IMR-90 (cell line): ENCODE measurements around the gene GIT2. TPM values are rescaled to one million over a fixed set of nuclear protein-coding genes. Genes with fewer than 3 reads are reported as not detected.

Source experiments
- ATAC-seq: fragments of 200-7000 bp; cut with Tn5 transposase; 2 replicates; pipeline ENCODE4 v1.9.1; 2020; ENCODE audit warnings: low read depth, mild to moderate bottlenecking, moderate library complexity
- BruUV-seq: library from RNA; stranded (reverse); fragments of 400-500 nt; replicated peaks from 2 replicates; lab custom pipeline; 2021; lab: Mats Ljungman, UMichigan
- CTCF ChIA-PET: fragments of 300-600 bp; formaldehyde crosslinking; extraction: SDS; loops from one replicate; lab custom pipeline; 2021; ENCODE audit warnings: antibody characterized with exemption; lab: Yijun Ruan, JAX
- POLR2A ChIA-PET: fragments of 300-600 bp; sonication (Branson Sonifier 250); formaldehyde crosslinking; loops from one replicate; lab custom pipeline; 2022; ENCODE audit warnings: antibody characterized with exemption; ENCODE audit not compliant: unreplicated experiment; lab: Charles Lee
- DNase-seq: peaks from one replicate; pipeline ENCODE4 v3.0.0; 2013
- H2AFZ ChIP-seq: replicated peaks from 2 replicates; pipeline ENCODE3; 2013; ENCODE audit warnings: low read length, mild to moderate bottlenecking; ENCODE audit not compliant: poor library complexity
- H2AK5ac ChIP-seq: 2 replicates; pipeline ENCODE4 v1.6.1; 2013; ENCODE audit warnings: low read depth, low read length, inconsistent platforms
- H2AK9ac ChIP-seq: replicated peaks from 2 replicates; pipeline ENCODE3; 2013; ENCODE audit warnings: mild to moderate bottlenecking, low read depth, low read length, moderate library complexity; ENCODE audit not compliant: poor library complexity
- H2BK120ac ChIP-seq: 2 replicates; pipeline ENCODE4 v1.6.1; 2013; ENCODE audit warnings: low read depth, low read length, inconsistent platforms
- H2BK15ac ChIP-seq: 3 replicates; pipeline ENCODE4 v1.6.1; 2013; ENCODE audit warnings: low read depth, low read length, inconsistent platforms
- H2BK20ac ChIP-seq: 2 replicates; pipeline ENCODE4 v1.6.1; 2013; ENCODE audit warnings: low read depth, mild to moderate bottlenecking, inconsistent platforms, low read length, moderate library complexity
- H2BK5ac ChIP-seq: 2 replicates; pipeline ENCODE4 v1.6.1; 2013; ENCODE audit warnings: mild to moderate bottlenecking, low read depth, low read length, inconsistent platforms; ENCODE audit not compliant: poor library complexity, severe bottlenecking
- H3K14ac ChIP-seq: replicated peaks from 2 replicates; pipeline ENCODE4 v1.6.1; 2013; ENCODE audit warnings: low read depth, low read length, inconsistent platforms
- H3K18ac ChIP-seq: 2 replicates; pipeline ENCODE4 v1.6.1; 2013; ENCODE audit warnings: low read depth, low read length, control low read depth
- H3K23ac ChIP-seq: 2 replicates; pipeline ENCODE4 v1.6.1; 2013; ENCODE audit warnings: low read depth, low read length, inconsistent platforms
- H3K27ac ChIP-seq: 2 replicates; pipeline ENCODE4 v1.5.1; 2013; ENCODE audit warnings: mild to moderate bottlenecking, control low read depth, low read length; ENCODE audit not compliant: insufficient read depth
- H3K27me3 ChIP-seq: 2 replicates; pipeline ENCODE4 v1.6.1; 2013; ENCODE audit warnings: low read length; ENCODE audit not compliant: control insufficient read depth, insufficient read depth
- H3K36me3 ChIP-seq: 2 replicates; pipeline ENCODE4 v1.6.1; 2013; ENCODE audit warnings: low read length, mixed read lengths; ENCODE audit not compliant: control insufficient read depth, insufficient read depth
- H3K4ac ChIP-seq: 2 replicates; pipeline ENCODE4 v1.6.1; 2013; ENCODE audit warnings: low read depth, low read length, inconsistent platforms
- H3K4me1 ChIP-seq: 2 replicates; pipeline ENCODE4 v1.6.1; 2013; ENCODE audit warnings: low read length, mixed read lengths; ENCODE audit not compliant: control insufficient read depth, insufficient read depth
- H3K4me2 ChIP-seq: 2 replicates; pipeline ENCODE4 v1.6.1; 2013; ENCODE audit warnings: low read depth, mild to moderate bottlenecking, control low read depth, low read length, moderate library complexity
- H3K4me3 ChIP-seq: 2 replicates; pipeline ENCODE4 v1.5.1; 2013; ENCODE audit warnings: low read depth, mild to moderate bottlenecking, control low read depth, low read length, moderate library complexity; ENCODE audit not compliant: insufficient read depth
- H3K56ac ChIP-seq: 2 replicates; pipeline ENCODE4 v1.6.1; 2013; ENCODE audit warnings: low read length, inconsistent platforms; ENCODE audit not compliant: insufficient read depth; ENCODE audit errors: extremely low read depth
- H3K79me1 ChIP-seq, 2 experiments: 2 replicates each; pipeline ENCODE4 v1.6.1; 2013; ENCODE audit warnings: low read length in 2 of 2, inconsistent platforms in 1 of 2, low read depth in 1 of 2
- H3K9ac ChIP-seq: 2 replicates; pipeline ENCODE4 v1.6.1; 2013; ENCODE audit warnings: low read depth, low read length, control low read depth
- H3K9me1 ChIP-seq: 2 replicates; pipeline ENCODE4 v1.6.1; 2013; ENCODE audit warnings: low read length, inconsistent platforms; ENCODE audit not compliant: insufficient read depth
- H3K9me3 ChIP-seq: 2 replicates; pipeline ENCODE4 v1.6.1; 2013; ENCODE audit warnings: low read length; ENCODE audit not compliant: control insufficient read depth, insufficient read depth
- H4K20me1 ChIP-seq: 2 replicates; pipeline ENCODE4 v1.6.1; 2013; ENCODE audit warnings: low read length, inconsistent platforms; ENCODE audit not compliant: insufficient read depth
- H4K5ac ChIP-seq: 2 replicates; pipeline ENCODE4 v1.6.1; 2013; ENCODE audit warnings: mild to moderate bottlenecking, low read depth, low read length, control low read depth
- H4K8ac ChIP-seq, 2 experiments: 2 replicates each; pipeline ENCODE4 v1.6.1; 2013; ENCODE audit warnings: low read depth in 2 of 2, low read length in 2 of 2, control low read depth in 1 of 2, inconsistent platforms in 1 of 2
- H4K91ac ChIP-seq: 2 replicates; pipeline ENCODE4 v1.6.1; 2013; ENCODE audit warnings: low read depth, low read length, inconsistent platforms; ENCODE audit not compliant: insufficient read depth
- BHLHE40 ChIP-seq: fragments of 150-350 bp; IDR thresholded peaks from 2 replicates; pipeline ENCODE4 v1.6.1; 2016; ENCODE audit warnings: mild to moderate bottlenecking, low read depth, low read length
- CEBPB ChIP-seq: IDR thresholded peaks from 2 replicates; pipeline ENCODE4 v1.6.1; 2012; ENCODE audit warnings: low read depth, low read length, improper control_type of control experiment
- CHD1 ChIP-seq: IDR thresholded peaks from 2 replicates; pipeline ENCODE4 v1.6.1; 2012; ENCODE audit warnings: low read depth, low read length, improper control_type of control experiment
- FOS ChIP-seq: fragments of 150-350 bp; IDR thresholded peaks from 2 replicates; pipeline ENCODE4 v1.6.1; 2016; ENCODE audit warnings: low read depth, low read length
- MAFK ChIP-seq: IDR thresholded peaks from 2 replicates; pipeline ENCODE4 v1.6.1; 2012; ENCODE audit warnings: low read depth, low read length, improper control_type of control experiment
- MAZ ChIP-seq: IDR thresholded peaks from 2 replicates; pipeline ENCODE4 v1.6.1; 2012; ENCODE audit warnings: low read depth, mild to moderate bottlenecking, low read length, improper control_type of control experiment, moderate library complexity, borderline replicate concordance
- MXI1 ChIP-seq: IDR thresholded peaks from 2 replicates; pipeline ENCODE4 v1.6.1; 2012; ENCODE audit warnings: low read depth, mild to moderate bottlenecking, low read length, moderate library complexity, borderline replicate concordance
- NFE2L2 ChIP-seq: fragments of 150-350 bp; IDR thresholded peaks from 2 replicates; pipeline ENCODE4 v1.6.1; 2016; ENCODE audit warnings: low read depth, mild to moderate bottlenecking, low read length
- POLR2A ChIP-seq: IDR thresholded peaks from 2 replicates; pipeline ENCODE4 v1.6.1; 2012; ENCODE audit warnings: mild to moderate bottlenecking, low read depth, low read length
- RAD21 ChIP-seq: IDR thresholded peaks from 2 replicates; pipeline ENCODE4 v1.6.1; 2012; ENCODE audit warnings: low read length, improper control_type of control experiment
- RCOR1 ChIP-seq: IDR thresholded peaks from 2 replicates; pipeline ENCODE4 v1.6.1; 2012; ENCODE audit warnings: mild to moderate bottlenecking, low read length, improper control_type of control experiment; ENCODE audit not compliant: insufficient replicate concordance
- RFX5 ChIP-seq: IDR thresholded peaks from 2 replicates; pipeline ENCODE4 v1.8.0; 2012; ENCODE audit warnings: low read depth, mild to moderate bottlenecking, low read length, moderate library complexity
- SMC3 ChIP-seq: fragments of 150-350 bp; IDR thresholded peaks from 2 replicates; pipeline ENCODE4 v1.6.1; 2016; ENCODE audit warnings: low read depth, mild to moderate bottlenecking, antibody characterized with exemption, low read length, moderate library complexity
- WGBS, 2 experiments: methylation state at CpG; one replicate each; pipeline versions ENCODE4 v1.1.5 to v1.1.7; 2013; ENCODE audit warnings: missing lambda C conversion rate in 2 of 2; ENCODE audit not compliant: insufficient read length in 1 of 2; ENCODE audit errors: extremely low coverage in 2 of 2; 5-methylcytosine and 5-hydroxymethylcytosine counted together
- dilution Hi-C: fragments of 300-500 bp; cut with HindIII; formaldehyde crosslinking; loops from one replicate; pipeline ENCODE4 v1.14.3; 2018; ENCODE audit warnings: low sequenced_read_pairs; ENCODE audit not compliant: unreplicated experiment
- in situ Hi-C: fragments of 300-500 bp; cut with MboI; formaldehyde crosslinking; loops from 3 replicates; pipeline ENCODE4 v1.14.3; 2019; ENCODE audit warnings: low sequenced_read_pairs, inconsistent platforms, mixed read lengths
- intact Hi-C: fragments of 100-400 bp; cut with micrococcal nuclease; formaldehyde crosslinking; loops from 2 replicates; pipeline ENCODE4 v1.10.0; 2022
- polyA plus RNA-seq, 3 experiments: library from polyadenylated mRNA; depleted of rRNA; stranded (reverse); fragments of >200 nt; gene quantifications; 2 replicates each; pipeline ENCODE4 v1.2.3, GENCODE V29; 2012; ENCODE audit warnings: low replicate concordance in 1 of 3
- total RNA-seq: library from RNA; depleted of rRNA; stranded (reverse); fragments of >200 nt; gene quantifications from 2 replicates; pipeline ENCODE4 v1.2.3, GENCODE V29; 2012
- TF ChIP-seq, protein P1 (sequence below): fragments of 150-350 bp; IDR thresholded peaks from 2 replicates; pipeline ENCODE4 v1.6.1; 2017; ENCODE audit warnings: mild to moderate bottlenecking, antibody characterized with exemption, low read length, low read depth
- TF ChIP-seq, protein P2 (sequence below): conservative IDR thresholded peaks from 2 replicates; pipeline ENCODE4 v1.5.1; 2012; ENCODE audit warnings: mild to moderate bottlenecking, low read depth, low read length, improper control_type of control experiment
- TF ChIP-seq, protein P3 (sequence below): fragments of 150-350 bp; IDR thresholded peaks from 2 replicates; pipeline ENCODE4 v1.6.1; 2016; ENCODE audit warnings: low read depth, mild to moderate bottlenecking, low read length, moderate library complexity, borderline replicate concordance

Gene GIT2
- total and polyA plus RNA-seq, 2 of the 4 experiments (the other 2 are of a cell fraction) = 48.0 to 71.9 TPM

DNA sequence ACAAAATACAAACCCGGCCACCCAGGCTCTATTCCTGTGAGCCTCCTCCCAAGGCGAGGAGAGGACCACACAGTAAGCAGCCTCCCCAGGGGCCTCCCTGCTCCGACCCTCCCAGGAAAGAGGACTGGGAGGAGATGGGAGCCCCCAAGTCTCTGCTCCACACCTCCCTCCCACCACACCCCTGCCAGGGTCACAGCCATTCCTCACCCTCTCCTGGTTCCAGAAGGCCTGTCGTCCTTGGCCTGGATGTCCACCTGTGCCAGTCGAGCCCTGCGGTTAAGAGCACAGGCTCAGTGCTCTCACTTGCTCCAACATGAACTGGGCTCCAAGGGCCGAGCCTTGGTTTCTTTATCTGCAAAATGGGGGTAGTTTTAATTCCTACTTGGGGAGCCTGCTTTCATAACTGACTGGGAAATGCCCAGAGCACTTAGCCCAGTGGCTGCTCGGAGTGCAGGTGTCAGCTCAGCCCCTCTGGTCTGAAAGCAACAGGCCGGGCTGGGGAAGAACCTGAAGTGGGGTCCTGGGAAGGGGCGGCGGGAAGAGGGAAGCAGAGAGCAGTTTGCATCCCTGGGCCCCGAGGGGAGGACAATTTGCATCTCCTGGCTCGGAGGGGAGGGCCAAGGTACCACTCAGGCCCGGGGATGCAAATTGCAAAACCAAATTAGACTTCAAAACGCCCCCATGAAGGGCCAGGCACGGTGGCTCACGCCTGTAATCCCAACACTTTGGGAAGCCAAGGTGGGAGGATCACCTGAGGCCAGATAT, 72.5 kb downstream of the GIT2 start:
- DNase-seq (no peak), ATAC-seq (no peak)
- dilution Hi-C loops = no loop called here
- intact Hi-C loops = no loop called here
- no peak overlapping the region for H2BK20ac ChIP-seq
- H3K9ac ChIP-seq = no peak overlapping the region
- BruUV-seq = no TSS peak
- H2AK5ac ChIP-seq = no peak overlapping the region
- TF ChIP-seq RAD21 (no peak), MAFK (no peak), POLR2A (no peak), CEBPB (no peak), SMC3 (no peak), RFX5 (no peak), RCOR1 (no peak), NFE2L2 (no peak), FOS (no peak), MAZ (no peak), CHD1 (no peak), BHLHE40 (no peak), MXI1 (no peak)
- TF ChIP-seq, protein P1, sequence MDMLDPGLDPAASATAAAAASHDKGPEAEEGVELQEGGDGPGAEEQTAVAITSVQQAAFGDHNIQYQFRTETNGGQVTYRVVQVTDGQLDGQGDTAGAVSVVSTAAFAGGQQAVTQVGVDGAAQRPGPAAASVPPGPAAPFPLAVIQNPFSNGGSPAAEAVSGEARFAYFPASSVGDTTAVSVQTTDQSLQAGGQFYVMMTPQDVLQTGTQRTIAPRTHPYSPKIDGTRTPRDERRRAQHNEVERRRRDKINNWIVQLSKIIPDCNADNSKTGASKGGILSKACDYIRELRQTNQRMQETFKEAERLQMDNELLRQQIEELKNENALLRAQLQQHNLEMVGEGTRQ = no peak
- TF ChIP-seq, protein P2, sequence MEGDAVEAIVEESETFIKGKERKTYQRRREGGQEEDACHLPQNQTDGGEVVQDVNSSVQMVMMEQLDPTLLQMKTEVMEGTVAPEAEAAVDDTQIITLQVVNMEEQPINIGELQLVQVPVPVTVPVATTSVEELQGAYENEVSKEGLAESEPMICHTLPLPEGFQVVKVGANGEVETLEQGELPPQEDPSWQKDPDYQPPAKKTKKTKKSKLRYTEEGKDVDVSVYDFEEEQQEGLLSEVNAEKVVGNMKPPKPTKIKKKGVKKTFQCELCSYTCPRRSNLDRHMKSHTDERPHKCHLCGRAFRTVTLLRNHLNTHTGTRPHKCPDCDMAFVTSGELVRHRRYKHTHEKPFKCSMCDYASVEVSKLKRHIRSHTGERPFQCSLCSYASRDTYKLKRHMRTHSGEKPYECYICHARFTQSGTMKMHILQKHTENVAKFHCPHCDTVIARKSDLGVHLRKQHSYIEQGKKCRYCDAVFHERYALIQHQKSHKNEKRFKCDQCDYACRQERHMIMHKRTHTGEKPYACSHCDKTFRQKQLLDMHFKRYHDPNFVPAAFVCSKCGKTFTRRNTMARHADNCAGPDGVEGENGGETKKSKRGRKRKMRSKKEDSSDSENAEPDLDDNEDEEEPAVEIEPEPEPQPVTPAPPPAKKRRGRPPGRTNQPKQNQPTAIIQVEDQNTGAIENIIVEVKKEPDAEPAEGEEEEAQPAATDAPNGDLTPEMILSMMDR = no peak
- TF ChIP-seq, protein P3, sequence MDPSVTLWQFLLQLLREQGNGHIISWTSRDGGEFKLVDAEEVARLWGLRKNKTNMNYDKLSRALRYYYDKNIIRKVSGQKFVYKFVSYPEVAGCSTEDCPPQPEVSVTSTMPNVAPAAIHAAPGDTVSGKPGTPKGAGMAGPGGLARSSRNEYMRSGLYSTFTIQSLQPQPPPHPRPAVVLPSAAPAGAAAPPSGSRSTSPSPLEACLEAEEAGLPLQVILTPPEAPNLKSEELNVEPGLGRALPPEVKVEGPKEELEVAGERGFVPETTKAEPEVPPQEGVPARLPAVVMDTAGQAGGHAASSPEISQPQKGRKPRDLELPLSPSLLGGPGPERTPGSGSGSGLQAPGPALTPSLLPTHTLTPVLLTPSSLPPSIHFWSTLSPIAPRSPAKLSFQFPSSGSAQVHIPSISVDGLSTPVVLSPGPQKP = no peak
- no peak overlapping the region for H3K4ac ChIP-seq
- POLR2A ChIA-PET = no interaction called here
- H3K18ac ChIP-seq = no peak overlapping the region
- no peaks in the 10 kb centered on the region for H3K27me3 ChIP-seq
- no peak overlapping the region for H3K14ac ChIP-seq
- peaks cover 19% of the 10 kb centered on the region for H3K36me3 ChIP-seq
- no peak overlapping the region for H2BK120ac ChIP-seq
- 83% methylated on average over 3 of the region's 17 CpGs; no CpG with 5 or more reads in 1 of the 2 experiments for WGBS, 2 experiments
- H3K4me1 ChIP-seq = no peaks in the 10 kb centered on the region; the same call in 1 of the 2 replicates
- H3K9me1 ChIP-seq = no peaks in the 10 kb centered on the region
- no peak overlapping the region for H2AFZ ChIP-seq
- no peaks in the 10 kb centered on the region for H3K9me3 ChIP-seq
- no peaks in the 10 kb centered on the region for H4K20me1 ChIP-seq
- H4K8ac ChIP-seq = no peak overlapping the region
- H2BK5ac ChIP-seq = no peak overlapping the region
- CTCF ChIA-PET = no interaction called here
- H3K4me2 ChIP-seq = no peak overlapping the region
- H4K91ac ChIP-seq = no peak overlapping the region
- H3K4me3 ChIP-seq = no peak overlapping the region
- H3K23ac ChIP-seq = no peak overlapping the region
- no peak overlapping the region for H3K27ac ChIP-seq
- no peak overlapping the region for H4K5ac ChIP-seq
- H2BK15ac ChIP-seq = no peak overlapping the region
- no peaks in the 10 kb centered on the region for H3K79me1 ChIP-seq
- in situ Hi-C loops = no loop called here
- no peak overlapping the region for H3K56ac ChIP-seq
- H2AK9ac ChIP-seq = peak overlapping the region; percentile 37
